ENCODE results near the gene GLRX. TPM values are rescaled to one million over a fixed set of nuclear protein-coding genes. Genes with fewer than 3 reads are reported as not detected.
A peak's percentile ranks its signal among the peaks of the same experiment; 100 is the strongest.

GLRX gene
- total and polyA plus RNA-seq, 10 of the 15 experiments (the other 5 are each of a cell fraction or from before 2014, with no cell fraction given) = 63.0 to 366 (median 186) TPM

DNA sequence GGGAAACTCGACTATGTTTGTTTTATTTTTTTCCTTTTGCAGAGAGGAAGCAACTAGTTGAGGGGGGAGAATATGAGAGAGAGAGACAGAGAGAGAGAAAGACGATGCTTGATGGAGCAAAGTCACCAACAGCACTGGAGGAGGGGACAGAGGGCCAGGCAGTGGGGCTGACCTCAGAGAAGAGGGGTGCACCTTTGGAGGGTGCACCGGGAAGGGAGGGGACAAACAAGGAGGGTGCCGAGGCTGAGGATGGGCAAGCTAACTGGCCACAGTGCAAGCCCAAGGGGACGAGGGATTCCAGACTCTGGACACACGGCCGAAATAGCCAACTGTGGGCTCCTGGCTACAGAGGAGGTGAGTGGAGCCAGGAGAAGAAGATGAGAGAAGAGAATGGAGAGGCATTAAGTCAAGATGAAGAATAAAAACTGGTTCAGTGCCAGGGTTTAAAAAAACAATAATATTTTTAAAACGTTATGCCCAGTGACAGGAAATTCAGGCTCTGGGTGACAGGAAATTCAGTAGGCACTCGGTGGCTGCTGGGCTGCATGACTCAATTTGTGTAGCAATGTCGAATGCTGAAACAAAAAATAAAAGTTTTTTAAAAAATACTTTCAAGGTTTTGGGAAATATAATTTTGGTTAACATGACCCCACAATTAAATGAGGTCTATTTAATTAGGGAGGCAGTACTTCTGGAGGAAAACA, 13.3 kb upstream of the GLRX start:
- no peaks in the 10 kb centered on the region for H3K9me3 ChIP-seq (replicated peaks; ENCODE audit: control insufficient read depth, insufficient read depth, low read length)
- DNase-seq (ENCODE audit: low read depth, low spot score) (no peak), ATAC-seq (peak; percentile 45), FAIRE-seq (no peak)
- ChIA-PET CTCF (interaction anchor here (0.9 to 17.6 kb wide), 11 partner anchors 8 to 191 kb away, joined by 3 to 653 read pairs (median 8); partner anchors contain the start of gene GLRX), SMC1A (ENCODE audit: uncharacterized antibody, unreplicated experiment) (interaction anchor here (1.1 to 21.9 kb wide), 9 partner anchors 12 to 172 kb away, joined by 4 to 622 read pairs (median 8); partner anchors contain the start of gene GLRX), POLR2A (interaction anchor here (0.8 to 4.1 kb wide), 5 partner anchors 12 to 189 kb away, joined by 4 to 43 read pairs (median 23); partner anchors contain the start of genes GLRX and RFESD), RAD21 (ENCODE audit: unreplicated experiment) (interaction anchor here (0.9 to 11.7 kb wide), 10 partner anchors 16 to 191 kb away, joined by 3 to 186 read pairs (median 6); partner anchors contain the start of gene GLRX)
- H3K9ac ChIP-seq (ENCODE audit: control insufficient read depth, insufficient read depth, low read length) = peak overlapping the region; percentile 75
- peak overlapping the region; percentile 98 for H3K4me2 ChIP-seq (ENCODE audit: control insufficient read depth, insufficient read depth)
- peaks cover 4% of the 10 kb centered on the region for H3K79me2 ChIP-seq (ENCODE audit: control insufficient read depth, insufficient read depth, low read length)
- no TSS peak for BruUV-seq (replicated peaks)
- in situ Hi-C loops (cut with MboI) (no loop called here), intact Hi-C loops (cut with micrococcal nuclease; ENCODE audit: unreplicated experiment) (loop anchor here (5.0 kb wide), 1 partner anchor 104 kb away; the partner anchor contains the start of gene RHOBTB3)
- 0 out of 2 replicates have a peak, but pooled peaks have one; percentile 30 for TF ChIP-seq TAF1 (IDR thresholded peaks at IDR 0.05; ENCODE audit: borderline replicate concordance, low read depth, low read length)
- no peak for TF ChIP-seq ZNF24 (IDR thresholded peaks at IDR 0.05)
- 0 out of 2 replicates have a peak, but pooled peaks have one; percentile 21 for TF ChIP-seq NBN (IDR thresholded peaks at IDR 0.05)
- TF ChIP-seq MTA3 (IDR thresholded peaks at IDR 0.05; ENCODE audit: borderline replicate concordance, low read length) = peak; percentile 28; the same call in 1 of the 2 replicates
- peak; percentile 79; the same call in 1 of the 2 replicates for TF ChIP-seq HDGF (IDR thresholded peaks at IDR 0.05)
- TF ChIP-seq FOXM1 (IDR thresholded peaks at IDR 0.05; ENCODE audit: low read depth, low read length) = no peak
- TF ChIP-seq FOXK2 (IDR thresholded peaks at IDR 0.05) = no peak
- no peak for TF ChIP-seq NKRF (conservative IDR thresholded peaks at IDR 0.05)
- no peak for TF ChIP-seq MYB (IDR thresholded peaks at IDR 0.05; ENCODE audit: borderline replicate concordance, low read depth, low read length)
- TF ChIP-seq TBL1XR1 (IDR thresholded peaks at IDR 0.05; ENCODE audit: low read depth, low read length) = no peak
- no peak for TF ChIP-seq GABPA (IDR thresholded peaks at IDR 0.05; ENCODE audit: low read depth)
- no peak for TF ChIP-seq NRF1 (conservative IDR thresholded peaks at IDR 0.05; ENCODE audit: low read depth, low read length)
- no peaks in the 10 kb centered on the region for H4K20me1 ChIP-seq (ENCODE audit: control insufficient read depth, insufficient read depth)
- H3K4me1 ChIP-seq (ENCODE audit: control insufficient read depth, insufficient read depth, low read length) = peaks cover 22% of the 10 kb centered on the region
- H3K36me3 ChIP-seq (ENCODE audit: control insufficient read depth in 2 of 2, insufficient read depth in 2 of 2, low read length in 1 of 2) = no peaks in the 10 kb centered on the region
- peak overlapping the region; percentile 72 for H3K4me3 ChIP-seq
- H2AFZ ChIP-seq (ENCODE audit: control insufficient read depth, low read depth, low read length) = peak overlapping the region; percentile 59
- H3K27ac ChIP-seq (ENCODE audit: control insufficient read depth, insufficient read depth) = peak overlapping the region; percentile 86
- under 1% methylated on average over 10 of the region's 10 CpGs for WGBS (ENCODE audit: insufficient coverage, insufficient replicate concordance, low lambda C conversion rate, missing lambda C conversion rate)
- H3K27me3 ChIP-seq (replicated peaks in 1 of 2; ENCODE audit: control insufficient read depth in 2 of 2, insufficient read depth in 2 of 2, low read length in 1 of 2) = no peaks in the 10 kb centered on the region
